Spinal cord (tissue), 10 donors: Measurements from ENCODE around the gene KIF16B. TPM values are rescaled to one million over a fixed set of nuclear protein-coding genes. Genes with fewer than 3 reads are reported as not detected.
"Not testable (repeated sequence)": the region's sequence is repeated elsewhere in the genome, so short reads cannot be mapped to it uniquely, and the experiment has no call there.

ENCODE experiments used
- DNase-seq, 6 donors: peaks; one replicate each; pipeline versions ENCODE4 v3.0.0 to v3.0.0-alpha.2; 2013 to 2015; ENCODE audit warnings: low spot score in 6 of 6, low read depth in 4 of 6
- H3K27ac ChIP-seq: one replicate; pipeline ENCODE4 v1.5.1; 2013; ENCODE audit warnings: low read depth, low read length, control low read depth
- H3K27me3 ChIP-seq: one replicate; pipeline ENCODE4 v1.6.1; 2013; ENCODE audit warnings: low read length; ENCODE audit not compliant: control insufficient read depth, insufficient read depth
- H3K36me3 ChIP-seq: one replicate; pipeline ENCODE4 v1.6.1; 2013; ENCODE audit warnings: low read length; ENCODE audit not compliant: control insufficient read depth, insufficient read depth
- H3K4me1 ChIP-seq: one replicate; pipeline ENCODE4 v1.6.1; 2013; ENCODE audit warnings: low read length; ENCODE audit not compliant: control insufficient read depth, insufficient read depth
- H3K4me3 ChIP-seq: one replicate; pipeline ENCODE4 v1.5.1; 2013; ENCODE audit warnings: low read depth, low read length, control low read depth
- H3K9me3 ChIP-seq: one replicate; pipeline ENCODE4 v1.6.1; 2013; ENCODE audit warnings: low read length; ENCODE audit not compliant: control insufficient read depth, insufficient read depth
- WGBS: methylation state at CpG from one replicate; pipeline ENCODE4 v1.1.5; 2013; ENCODE audit warnings: missing lambda C conversion rate; ENCODE audit not compliant: insufficient coverage; 5-methylcytosine and 5-hydroxymethylcytosine counted together
- polyA plus RNA-seq, 2 donors: library from polyadenylated mRNA; unstranded; fragments of 120-200 nt; gene quantifications; one replicate each; pipeline ENCODE4 v1.2.1, GENCODE V29; 2013; ENCODE audit not compliant: insufficient read length in 2 of 2
- total RNA-seq, 2 donors: library from RNA; depleted of rRNA in 1 of 2; stranded (reverse); fragments of 120-200 nt in 1 of 2; fragments of >200 nt in 1 of 2; gene quantifications; one replicate each; pipeline versions ENCODE4 v1.2.3 to v1.2.4, GENCODE V29; 2013 to 2014
- donor health status: healthy.

KIF16B gene
- total and polyA plus RNA-seq, 4 donors: 7.8 to 21.0 (median 12.9) TPM

DNA sequence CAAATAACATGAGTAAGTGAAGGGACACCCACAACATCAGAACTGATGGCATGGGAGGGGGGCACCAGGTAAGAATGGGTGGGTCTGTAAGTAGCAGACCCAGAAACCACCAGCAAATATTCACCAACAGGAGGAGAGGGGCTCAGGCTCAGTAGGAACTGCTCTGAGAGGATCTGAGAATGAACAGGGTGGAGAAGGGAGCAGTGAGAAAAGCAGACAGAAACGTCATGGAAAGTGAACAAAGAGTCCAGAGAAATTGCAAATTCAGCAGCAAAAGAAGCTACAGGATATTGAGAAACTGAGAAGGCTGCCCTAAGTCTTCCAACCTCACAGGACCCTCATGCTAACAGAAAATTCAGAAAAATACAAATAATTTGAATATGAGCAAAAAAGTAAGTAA, 121.3 kb downstream of the KIF16B start:
- Histone ChIP-seq H3K27ac (no peak overlapping the region), H3K9me3 (peaks cover 2% of the 10 kb centered on the region), H3K36me3 (no peaks in the 10 kb centered on the region), H3K4me1 (no peaks in the 10 kb centered on the region), H3K4me3 (no peak overlapping the region), H3K27me3 (no peaks in the 10 kb centered on the region)
- DNase-seq: no peak
- no CpG with 5 or more reads among the region's 1 CpG for WGBS

DNA sequence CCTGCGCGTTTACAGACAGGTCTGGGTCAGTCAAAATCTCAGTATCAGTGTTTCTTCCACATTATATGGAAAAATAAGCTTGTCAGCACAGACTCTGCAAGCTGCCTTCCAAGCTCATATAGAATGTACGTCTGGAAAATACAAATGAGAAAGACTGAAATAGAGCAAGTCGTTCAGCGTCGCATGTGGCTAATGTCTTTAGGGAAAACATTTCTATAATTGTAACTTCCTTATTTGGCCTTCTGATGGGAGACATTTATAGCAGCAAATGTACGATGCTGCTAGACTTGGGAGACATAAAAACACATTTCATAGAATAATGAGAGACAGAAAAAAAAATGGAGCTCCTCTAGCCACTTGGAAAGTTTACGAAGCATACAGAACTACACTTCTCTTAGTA, 122.2 kb downstream of the KIF16B start:
- DNase-seq: peak in 2 of 6 donors; percentile 73 to 87
- no CpG with 5 or more reads among the region's 8 CpGs for WGBS
- Histone ChIP-seq H3K27ac (no peak overlapping the region), H3K36me3 (no peaks in the 10 kb centered on the region), H3K4me1 (no peaks in the 10 kb centered on the region), H3K9me3 (peaks cover 2% of the 10 kb centered on the region), H3K27me3 (no peaks in the 10 kb centered on the region), H3K4me3 (no peak overlapping the region)

DNA sequence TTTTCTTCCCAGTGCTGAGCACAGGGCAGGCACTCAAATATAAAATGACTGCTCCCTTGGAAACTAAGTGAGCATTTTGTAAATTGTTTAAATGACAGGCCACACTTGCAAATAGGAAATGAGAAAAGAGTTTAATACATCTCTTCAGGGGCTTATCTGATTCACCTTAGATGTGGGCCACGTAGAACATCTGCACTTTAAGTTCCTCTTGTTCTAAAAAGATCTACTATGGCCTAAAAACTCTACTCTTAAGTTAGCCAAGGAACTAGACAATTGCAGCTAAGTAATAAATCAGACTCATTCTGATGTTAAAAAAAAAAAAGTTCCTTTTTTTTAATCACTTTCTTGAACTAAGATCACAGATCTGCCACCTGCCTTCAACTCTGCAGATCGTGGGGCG, 126.3 kb downstream of the KIF16B start:
- 87% methylated on average over 3 of the region's 3 CpGs for WGBS
- peaks cover 2% of the 10 kb centered on the region for H3K9me3 ChIP-seq

DNA sequence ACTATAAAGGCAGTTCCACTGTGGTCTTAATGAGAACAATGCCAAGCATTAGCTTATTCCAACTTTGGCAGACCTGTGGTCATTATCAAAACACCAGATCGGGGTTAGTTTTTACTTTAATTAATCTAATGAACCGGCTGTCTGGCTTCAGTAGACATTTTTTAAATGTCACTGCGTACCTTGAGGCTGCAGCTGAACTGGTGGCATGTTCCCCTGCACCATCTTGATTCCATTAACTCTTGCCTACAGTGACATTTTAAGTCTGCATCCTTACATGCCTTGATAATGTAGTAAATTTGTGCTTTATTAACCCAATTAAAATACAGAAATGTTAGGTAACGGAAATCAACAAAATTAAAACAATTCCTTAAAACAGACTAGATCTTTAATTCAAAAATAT, 127.0 kb downstream of the KIF16B start:
- H3K4me3 ChIP-seq: no peak overlapping the region
- no peak overlapping the region for H3K27ac ChIP-seq
- peaks cover 2% of the 10 kb centered on the region for H3K9me3 ChIP-seq
- no peaks in the 10 kb centered on the region for H3K4me1 ChIP-seq
- no peak for DNase-seq
- H3K27me3 ChIP-seq: no peaks in the 10 kb centered on the region
- H3K36me3 ChIP-seq: no peaks in the 10 kb centered on the region
- 36% methylated on average over 2 of the region's 4 CpGs for WGBS

More for the DNA sequence above, 126.3 kb downstream of the KIF16B start:
- Histone ChIP-seq H3K36me3 (no peaks in the 10 kb centered on the region), H3K4me3 (no peak overlapping the region), H3K27me3 (no peaks in the 10 kb centered on the region), H3K27ac (no peak overlapping the region), H3K4me1 (no peaks in the 10 kb centered on the region)
- DNase-seq: no peak

DNA sequence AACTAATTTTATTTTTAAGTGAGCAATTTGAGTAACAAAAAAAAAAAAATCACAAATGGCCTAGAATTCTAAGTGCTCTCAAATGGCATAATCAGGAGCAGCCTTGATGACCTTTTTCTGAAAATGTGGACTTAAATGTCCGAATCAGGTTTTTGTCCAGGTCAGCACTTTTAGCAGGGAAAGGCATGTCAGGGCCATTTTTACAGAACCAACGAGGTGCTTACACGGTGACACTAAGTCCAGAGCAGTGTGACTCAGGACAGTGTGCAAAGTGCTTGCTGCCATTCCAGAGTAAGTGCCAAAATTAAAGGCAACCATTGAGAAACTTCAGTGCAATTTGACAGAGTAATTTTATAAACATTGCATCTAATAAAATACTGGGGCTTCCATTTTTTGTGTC, 127.8 kb downstream of the KIF16B start:
- Histone ChIP-seq H3K4me3 (no peak overlapping the region), H3K4me1 (no peaks in the 10 kb centered on the region), H3K36me3 (no peaks in the 10 kb centered on the region), H3K9me3 (peaks cover 2% of the 10 kb centered on the region), H3K27me3 (no peaks in the 10 kb centered on the region), H3K27ac (no peak overlapping the region)
- 81% methylated on average over 3 of the region's 3 CpGs for WGBS
- no peak for DNase-seq

DNA sequence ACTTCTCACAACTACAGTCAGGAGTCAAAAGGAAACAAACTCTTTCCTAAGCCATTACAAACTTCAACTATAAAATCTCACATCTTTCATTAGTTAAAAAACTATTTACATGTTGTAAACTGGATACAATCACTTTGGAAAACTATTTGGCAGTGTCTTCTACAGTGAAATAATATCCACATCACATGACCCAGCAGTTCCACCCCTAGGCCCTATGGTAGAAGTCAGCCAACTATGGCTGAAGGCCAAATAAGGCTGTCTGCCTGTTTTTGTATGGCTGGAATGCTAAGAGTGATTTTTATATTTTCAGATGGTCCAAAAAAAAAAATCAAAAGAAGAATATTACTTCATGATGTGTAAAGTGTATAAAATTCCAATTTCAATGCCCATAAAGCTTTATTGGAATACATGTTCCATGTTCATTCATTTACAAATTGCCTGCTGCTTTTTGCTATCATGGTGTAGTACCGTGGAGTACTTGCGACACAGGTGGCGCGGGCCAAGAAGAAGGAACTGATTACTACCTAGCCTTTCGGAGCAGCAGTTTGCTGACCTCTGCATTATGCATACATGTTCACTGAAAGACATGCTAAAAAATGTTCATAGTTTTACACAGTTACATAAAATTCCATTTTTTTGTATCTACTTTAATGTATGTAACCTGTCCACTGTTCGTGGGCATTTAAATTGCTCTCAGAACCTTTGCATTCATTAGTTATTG, 129.0 kb downstream of the KIF16B start:
- no peaks in the 10 kb centered on the region for H3K9me3 ChIP-seq
- no peaks in the 10 kb centered on the region for H3K36me3 ChIP-seq
- no peaks in the 10 kb centered on the region for H3K27me3 ChIP-seq
- H3K4me3 ChIP-seq: no peak overlapping the region
- H3K27ac ChIP-seq: no peak overlapping the region
- H3K4me1 ChIP-seq: no peaks in the 10 kb centered on the region
- WGBS: 77% methylated on average over 5 of the region's 6 CpGs
- peak in 1 of 6 donors; percentile 19 for DNase-seq

DNA sequence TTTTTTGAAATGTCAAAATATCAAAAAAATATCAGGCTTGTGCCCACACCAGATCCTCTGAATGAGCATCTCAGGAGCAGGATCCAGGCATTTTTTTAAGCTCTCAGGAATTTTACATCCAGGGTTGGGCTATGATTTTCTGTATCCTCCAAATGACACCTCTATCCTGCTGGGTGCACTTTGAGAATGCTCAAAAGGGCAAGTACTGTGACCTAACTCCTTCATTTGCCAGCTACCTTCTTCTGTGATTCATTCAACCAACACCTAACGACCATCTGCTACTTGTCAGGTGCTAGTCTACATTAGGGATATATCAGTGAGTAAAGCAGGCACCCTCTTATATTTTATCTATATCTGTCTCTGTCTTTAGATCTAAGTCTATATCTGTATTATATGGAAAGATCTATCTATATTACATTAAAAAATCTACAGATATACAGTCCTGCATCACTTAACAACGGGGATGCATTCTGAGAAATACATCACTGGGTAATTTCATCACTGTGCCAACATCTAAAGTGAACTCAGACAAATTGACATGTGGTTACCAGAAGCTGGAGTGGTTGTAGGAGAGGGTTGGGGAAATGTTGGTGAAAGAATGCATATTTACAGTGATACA, 131.6 kb downstream of the KIF16B start:
- Histone ChIP-seq H3K4me1 (no peaks in the 10 kb centered on the region), H3K4me3 (no peak overlapping the region), H3K9me3 (no peaks in the 10 kb centered on the region), H3K27me3 (no peaks in the 10 kb centered on the region), H3K27ac (no peak overlapping the region), H3K36me3 (no peaks in the 10 kb centered on the region)
- WGBS: no CpG with 5 or more reads among the region's 2 CpGs
- DNase-seq: peak in 1 of 6 donors; percentile 40

DNA sequence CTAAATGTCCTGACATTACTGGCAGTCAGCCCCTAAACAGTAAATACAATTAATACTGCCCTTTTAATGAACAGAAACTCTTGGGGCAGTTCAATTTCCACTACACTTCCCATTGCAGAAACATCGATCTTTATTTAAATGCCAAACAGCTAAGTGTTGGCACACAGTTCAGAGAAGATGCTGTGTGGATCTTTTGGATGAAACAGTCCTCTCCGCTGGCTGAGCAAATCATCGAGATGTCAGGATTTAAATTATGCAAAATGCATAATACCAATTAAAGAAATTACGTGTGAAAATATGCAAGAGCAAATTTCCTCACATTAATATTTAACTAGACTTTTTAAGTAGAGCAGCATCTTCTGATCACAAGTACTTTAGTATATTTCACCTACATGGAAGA, 132.6 kb downstream of the KIF16B start:
- DNase-seq: peak in 1 of 6 donors; percentile 54
- no CpG with 5 or more reads among the region's 4 CpGs for WGBS

DNA sequence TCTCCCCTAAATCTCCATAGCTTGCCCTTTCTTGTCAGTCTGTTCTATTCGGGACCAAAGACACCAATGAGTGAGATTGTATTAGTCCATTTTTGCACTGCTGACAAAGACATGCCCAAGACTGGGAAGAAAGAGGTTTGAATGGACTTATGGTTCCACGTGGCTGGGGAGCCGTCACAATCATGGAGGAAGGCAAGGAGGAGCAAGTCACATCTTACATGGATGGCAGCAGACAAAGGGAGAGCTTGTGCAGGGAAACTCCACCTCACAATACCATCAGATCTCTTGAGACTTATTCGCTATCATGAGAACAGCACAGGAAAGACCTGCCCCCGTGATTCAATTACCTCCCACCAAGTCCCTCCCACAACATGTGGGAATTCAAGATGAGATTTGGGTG, 133.7 kb downstream of the KIF16B start:
- H3K36me3 ChIP-seq, H3K4me1 ChIP-seq, H3K27me3 ChIP-seq, H3K9me3 ChIP-seq, H3K27ac ChIP-seq, DNase-seq, H3K4me3 ChIP-seq: not testable (repeated sequence)
- WGBS: no CpG with 5 or more reads among the region's 5 CpGs

More for the DNA sequence above, 132.6 kb downstream of the KIF16B start:
- Histone ChIP-seq H3K4me1 (no peaks in the 10 kb centered on the region), H3K36me3 (no peaks in the 10 kb centered on the region), H3K27me3 (no peaks in the 10 kb centered on the region), H3K27ac (no peak overlapping the region), H3K4me3 (no peak overlapping the region), H3K9me3 (no peaks in the 10 kb centered on the region)

DNA sequence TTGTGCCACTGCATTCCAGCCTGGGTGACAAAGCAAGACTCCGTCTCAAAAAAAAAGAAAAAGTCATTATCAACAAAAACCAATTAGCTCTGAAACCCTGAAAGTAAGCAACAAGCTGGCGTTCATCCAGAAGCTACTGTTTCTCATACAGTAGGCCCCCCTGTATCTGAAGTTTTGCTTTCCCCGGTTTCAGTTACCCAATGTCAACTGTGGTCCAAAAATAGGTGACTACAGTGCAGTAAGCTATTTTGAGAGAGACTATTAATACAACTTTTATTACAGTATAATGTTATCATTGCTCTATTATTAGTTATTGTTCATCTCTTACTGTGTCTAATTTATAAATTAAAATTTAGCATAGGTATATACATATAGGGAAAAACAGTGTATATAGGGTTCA, 135.1 kb downstream of the KIF16B start:
- WGBS: no CpG with 5 or more reads among the region's 3 CpGs
- H3K4me3 ChIP-seq: no peak overlapping the region
- no peaks in the 10 kb centered on the region for H3K4me1 ChIP-seq
- DNase-seq: no peak
- no peaks in the 10 kb centered on the region for H3K36me3 ChIP-seq
- no peaks in the 10 kb centered on the region for H3K9me3 ChIP-seq
- no peaks in the 10 kb centered on the region for H3K27me3 ChIP-seq
- no peak overlapping the region for H3K27ac ChIP-seq
